Left ventricle myocardium inferior (tissue), 1 donor: ENCODE measurements around the gene STING1. TPM values are rescaled to one million over a fixed set of nuclear protein-coding genes. Genes with fewer than 3 reads are reported as not detected.

ENCODE experiments used
- DNase-seq: peaks from one replicate; pipeline ENCODE4 v3.0.0-alpha.2; 2020
- H3K27ac ChIP-seq: fragments of 200-600 bp; replicated peaks from 2 replicates; pipeline ENCODE4 v1.8.0; 2021
- H3K27me3 ChIP-seq: fragments of 200-600 bp; 2 replicates; pipeline ENCODE4 v1.8.0; 2021; ENCODE audit warnings: low read depth
- H3K36me3 ChIP-seq: fragments of 200-600 bp; 2 replicates; pipeline ENCODE4 v1.8.0; 2021
- H3K4me1 ChIP-seq: fragments of 200-600 bp; 2 replicates; pipeline ENCODE4 v1.8.0; 2021
- H3K4me3 ChIP-seq: fragments of 200-600 bp; 2 replicates; pipeline ENCODE4 v1.8.0; 2021; ENCODE audit warnings: mild to moderate bottlenecking, moderate library complexity
- H3K9me3 ChIP-seq: fragments of 200-600 bp; replicated peaks from 2 replicates; pipeline ENCODE4 v1.8.0; 2021
- CTCF ChIP-seq: fragments of 200-600 bp; IDR thresholded peaks from 2 replicates; pipeline ENCODE4 v1.8.0; 2021; ENCODE audit warnings: antibody characterized with exemption, mild to moderate bottlenecking, borderline replicate concordance
- intact Hi-C: fragments of 100-400 bp; cut with micrococcal nuclease; formaldehyde crosslinking; loops from one replicate; pipeline ENCODE4 v1.11.0; 2022
- total RNA-seq: library from RNA; stranded (reverse); fragmentation: NEBNext Ultra II Directional; extraction: Animal tissue kit (Norgen Biotek cat#: 25700); gene quantifications from one replicate; pipeline ENCODE4 v1.2.1, GENCODE V29; 2021
- donor health status: DM: no; HTN: yes; CAD: no; lungs with severe emphysema.

The STING1 gene
- total RNA-seq, 1 donor from 2014 or later: 55.3 TPM

- peak overlapping the region; percentile 95 for H3K27ac ChIP-seq
- no peaks in the 10 kb centered on the region for H3K9me3 ChIP-seq
- no peak for DNase-seq
- H3K36me3 ChIP-seq: peaks cover 38% of the 10 kb centered on the region
- TF ChIP-seq CTCF: no peak
- peaks cover 17% of the 10 kb centered on the region for H3K4me1 ChIP-seq
- intact Hi-C loops: no loop called here
- H3K4me3 ChIP-seq: peak overlapping the region; percentile 81
- H3K27me3 ChIP-seq: no peaks in the 10 kb centered on the region
Measured at GRCh38 chr5:139438707-139439012, 43.9 kb downstream of the STING1 start.

GRCh38 chr5:139435676-139436075 lies 46.9 kb downstream of the STING1 start:
- Histone ChIP-seq H3K4me1 (peaks cover 17% of the 10 kb centered on the region), H3K27me3 (no peaks in the 10 kb centered on the region), H3K4me3 (no peak overlapping the region), H3K36me3 (peaks cover 51% of the 10 kb centered on the region), H3K27ac (no peak overlapping the region), H3K9me3 (no peaks in the 10 kb centered on the region)
- TF ChIP-seq CTCF: no peak
- DNase-seq: no peak
- intact Hi-C loops: no loop called here

- DNase-seq: no peak
- H3K9me3 ChIP-seq: no peaks in the 10 kb centered on the region
- TF ChIP-seq CTCF: no peak
- H3K27ac ChIP-seq: no peak overlapping the region
- intact Hi-C loops: no loop called here
- H3K4me1 ChIP-seq: no peaks in the 10 kb centered on the region
- H3K27me3 ChIP-seq: no peaks in the 10 kb centered on the region
- peaks cover 69% of the 10 kb centered on the region for H3K36me3 ChIP-seq
- H3K4me3 ChIP-seq: no peak overlapping the region
Measured at GRCh38 chr5:139431706-139432105, 50.9 kb downstream of the STING1 start.

- Histone ChIP-seq H3K4me1 (no peaks in the 10 kb centered on the region), H3K4me3 (no peak overlapping the region), H3K27me3 (no peaks in the 10 kb centered on the region), H3K9me3 (no peaks in the 10 kb centered on the region), H3K36me3 (peaks cover 69% of the 10 kb centered on the region), H3K27ac (no peak overlapping the region)
- intact Hi-C loops: no loop called here
- no peak for DNase-seq
- no peak for TF ChIP-seq CTCF
Measured at GRCh38 chr5:139430015-139430414, 52.5 kb downstream of the STING1 start.

GRCh38 chr5:139426203-139426885 lies 56.2 kb downstream of the STING1 start:
- TF ChIP-seq CTCF: no peak
- no peaks in the 10 kb centered on the region for H3K9me3 ChIP-seq
- intact Hi-C loops: no loop called here
- peaks cover 3% of the 10 kb centered on the region for H3K4me1 ChIP-seq
- no peaks in the 10 kb centered on the region for H3K27me3 ChIP-seq
- H3K36me3 ChIP-seq: peaks cover 66% of the 10 kb centered on the region
- no peak overlapping the region for H3K27ac ChIP-seq
- H3K4me3 ChIP-seq: no peak overlapping the region
- DNase-seq: no peak

Other genes with a start within 250 kb of the STING1 start
- 121 TPM for gene MATR3, start 189.0 kb downstream of the STING1 start, total RNA-seq
- gene PAIP2, start 140.9 kb downstream of the STING1 start, total RNA-seq: 148 TPM
- not detected for gene SLC23A1, start 99.5 kb downstream of the STING1 start, total RNA-seq
- gene MZB1, start 92.8 kb downstream of the STING1 start, total RNA-seq: 0.58 TPM
- 46.3 TPM for gene PROB1, start 87.7 kb downstream of the STING1 start, total RNA-seq
- 15.7 TPM for gene SPATA24, start 78.7 kb downstream of the STING1 start, total RNA-seq
- 14.3 TPM for gene DNAJC18, start 43.2 kb downstream of the STING1 start, total RNA-seq
- gene ECSCR, start 20.0 kb downstream of the STING1 start, total RNA-seq: 20.9 TPM
- not detected for gene SMIM33, start 11.8 kb downstream of the STING1 start, total RNA-seq
- gene UBE2D2, start 78.6 kb upstream of the STING1 start, total RNA-seq: 110 TPM
- gene CXXC5, start 165.6 kb upstream of the STING1 start, total RNA-seq: 56.9 TPM